NCI-H2196 treated with DMSO at 0.1 percent for 48 hours (cell line): ENCODE data around the gene ATG7.
"Not testable (repeated sequence)": the region's sequence is repeated elsewhere in the genome, so short reads cannot be mapped to it uniquely, and the experiment has no call there.

Source experiments
- DNase-seq: peaks from one replicate; lab custom pipeline; 2025; ENCODE audit not compliant: unreplicated experiment; lab: John Stamatoyannopoulos, UW

ATG7 gene

DNA sequence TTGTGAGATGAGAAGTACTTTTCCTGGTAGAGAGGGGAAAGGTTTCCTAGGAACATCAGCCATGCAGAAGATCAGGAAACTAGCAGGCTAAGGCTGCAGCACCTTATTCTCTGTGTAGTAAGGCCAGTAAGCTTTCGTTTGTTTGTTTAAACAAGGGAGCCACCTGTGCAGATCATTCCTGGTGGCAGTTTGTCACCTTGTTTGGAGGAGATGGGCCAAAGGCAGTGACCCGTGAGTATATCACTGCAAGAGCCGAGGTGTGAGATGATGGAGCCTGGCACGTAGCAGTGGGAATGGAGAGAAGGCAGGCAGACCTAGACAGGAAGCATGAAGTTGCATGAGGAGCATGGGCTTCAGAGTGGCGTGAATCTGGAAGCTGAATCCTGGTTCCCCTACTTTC, 19.6 kb downstream of the ATG7 start:
- DNase-seq, result no peak

DNA sequence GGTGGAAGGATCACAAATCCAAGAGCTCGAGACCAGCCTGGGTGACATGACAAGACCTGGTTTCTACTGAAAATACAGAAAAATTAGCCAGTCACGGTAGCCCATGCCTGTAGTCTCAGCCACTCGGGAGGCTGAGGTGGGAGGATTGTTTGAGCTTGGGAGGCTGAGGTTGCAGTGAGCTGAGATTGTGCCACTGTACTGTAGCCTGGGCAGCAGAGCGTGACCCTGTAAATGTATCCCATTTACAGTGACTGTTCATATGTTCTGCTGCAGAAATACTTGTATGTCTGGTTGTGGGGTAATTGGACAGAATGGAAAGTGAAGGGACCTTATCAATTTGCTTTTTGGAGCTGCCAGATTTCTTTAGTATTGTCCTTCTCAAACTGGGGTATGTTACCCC, 24.9 kb downstream of the ATG7 start:
- DNase-seq, result no peak

- DNase-seq, result no peak
Observed at GRCh38 chr3:11300970-11301369, 28.8 kb downstream of the ATG7 start.

- DNase-seq, result no peak
Observed at GRCh38 chr3:11302444-11302843, 30.2 kb downstream of the ATG7 start.

DNA sequence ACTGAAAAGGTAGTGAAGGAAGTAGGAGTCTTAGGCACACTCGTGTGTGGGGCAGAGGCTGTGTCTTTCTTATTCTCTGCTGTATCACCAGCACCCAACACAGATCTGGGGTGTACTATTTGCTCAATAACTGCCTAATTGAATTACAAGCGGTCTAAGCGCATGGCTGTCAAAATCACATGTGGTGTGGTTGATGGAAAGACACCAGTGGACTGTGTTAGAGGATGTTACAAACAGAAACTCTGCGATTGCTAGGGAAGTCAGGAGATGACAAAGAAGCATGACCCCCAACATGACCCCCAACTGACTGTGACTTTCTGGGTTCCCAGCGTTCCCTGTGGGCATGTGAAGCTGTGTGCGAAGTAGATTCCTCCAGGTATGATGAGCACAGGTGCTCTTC, 32.0 kb downstream of the ATG7 start:
- DNase-seq, result no peak

- no peak for DNase-seq
Observed at GRCh38 chr3:11305509-11305908, 33.3 kb downstream of the ATG7 start.

DNA sequence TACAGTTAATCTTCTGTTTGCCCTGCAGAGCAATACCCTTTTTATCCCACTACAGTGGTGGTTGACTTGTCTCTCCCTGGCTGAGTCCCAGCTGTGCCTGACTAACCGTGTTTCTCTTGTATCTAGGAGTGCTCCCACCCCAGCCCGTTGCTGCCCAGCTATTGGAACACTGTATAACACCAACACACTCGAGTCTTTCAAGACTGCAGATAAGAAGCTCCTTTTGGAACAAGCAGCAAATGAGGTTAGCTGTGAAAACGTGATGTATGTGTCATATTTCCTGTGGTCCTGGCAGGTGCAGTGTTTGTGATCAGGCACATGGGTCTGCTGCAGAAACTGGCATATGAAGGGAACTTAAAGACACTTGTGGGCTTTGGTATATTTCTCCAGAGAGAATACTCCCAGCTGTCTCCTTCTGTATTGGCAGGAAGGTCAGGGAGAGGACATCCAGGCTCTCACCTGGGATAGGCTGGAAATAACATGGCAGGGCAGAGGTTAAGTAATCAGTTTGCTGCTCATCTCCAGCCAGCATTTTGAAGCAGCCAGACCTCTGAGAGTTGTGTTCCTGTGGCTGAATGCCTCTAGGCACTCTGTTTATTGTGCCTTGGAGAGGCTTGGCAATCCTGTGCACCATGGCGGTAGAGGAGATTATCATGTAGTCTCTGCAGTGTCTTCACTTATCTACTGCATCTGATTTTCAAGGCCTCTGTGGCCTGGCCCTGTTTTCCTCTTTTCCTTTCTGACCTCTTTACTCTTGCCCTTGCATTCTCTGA, 34.8 kb downstream of the ATG7 start:
- DNase-seq, result no peak

- no peak for DNase-seq
Observed at GRCh38 chr3:11307830-11308432, 35.7 kb downstream of the ATG7 start.

- DNase-seq, result no peak
Observed at GRCh38 chr3:11310258-11310657, 38.1 kb downstream of the ATG7 start.

DNA sequence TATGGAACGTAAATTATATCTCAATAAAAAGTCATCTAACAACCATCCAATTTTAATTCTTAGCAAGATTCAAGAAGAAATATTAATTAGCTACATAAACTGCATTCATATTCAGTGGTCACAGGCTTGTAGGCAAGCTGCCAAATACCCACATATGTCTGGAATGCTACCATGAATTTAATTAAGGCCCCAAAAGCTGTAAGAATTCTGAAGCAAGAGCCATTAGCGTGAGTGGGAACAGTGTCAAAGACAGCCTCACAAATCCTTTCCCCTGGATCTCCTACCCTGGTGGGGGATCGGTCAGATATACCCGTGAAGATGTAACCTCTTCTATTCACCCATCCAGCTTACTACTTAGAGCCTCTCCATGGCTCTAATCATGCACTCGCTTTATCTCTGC, 40.0 kb downstream of the ATG7 start:
- DNase-seq, result no peak

GRCh38 chr3:11317300-11317699, 45.1 kb downstream of the ATG7 start:
- DNase-seq, result no peak

DNA sequence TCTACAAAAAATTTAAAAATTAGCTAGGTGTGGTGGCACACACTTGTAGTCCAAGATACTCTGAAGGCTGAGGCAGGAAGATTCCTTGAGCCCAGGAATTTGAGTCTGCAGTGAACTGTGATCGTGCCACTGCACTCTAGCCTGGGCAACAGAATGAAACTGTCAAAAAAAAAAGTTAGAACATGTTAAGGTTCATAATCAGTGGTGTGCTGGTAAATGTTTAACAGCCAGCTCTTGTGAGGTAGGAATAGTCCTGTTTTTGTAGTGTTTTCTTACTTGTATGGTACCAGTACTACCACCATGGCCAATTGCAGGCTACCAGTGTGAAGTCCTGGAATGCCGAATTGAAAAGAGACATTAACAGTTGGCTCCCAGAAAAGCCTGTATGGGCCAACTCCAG, 50.7 kb downstream of the ATG7 start:
- no peak for DNase-seq

DNA sequence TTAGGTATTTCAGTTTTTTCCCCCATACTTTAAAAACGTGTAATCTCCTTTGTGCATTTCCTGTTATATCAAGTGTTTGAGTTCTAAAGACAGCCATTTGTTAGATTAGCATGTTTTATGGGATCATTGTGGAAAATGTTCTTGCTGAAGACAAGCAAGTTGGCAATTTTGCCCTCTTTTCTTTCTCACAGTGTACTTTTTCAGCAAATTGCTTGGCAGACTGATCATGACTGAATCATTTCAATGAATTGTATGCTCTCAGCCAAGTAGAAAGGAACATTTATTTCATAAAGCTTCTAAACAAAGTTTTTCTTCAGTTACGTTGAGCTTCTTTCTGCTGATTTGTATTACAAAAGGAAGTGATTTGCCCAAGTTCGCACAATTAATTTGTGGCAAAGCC, 51.6 kb downstream of the ATG7 start:
- no peak for DNase-seq

DNA sequence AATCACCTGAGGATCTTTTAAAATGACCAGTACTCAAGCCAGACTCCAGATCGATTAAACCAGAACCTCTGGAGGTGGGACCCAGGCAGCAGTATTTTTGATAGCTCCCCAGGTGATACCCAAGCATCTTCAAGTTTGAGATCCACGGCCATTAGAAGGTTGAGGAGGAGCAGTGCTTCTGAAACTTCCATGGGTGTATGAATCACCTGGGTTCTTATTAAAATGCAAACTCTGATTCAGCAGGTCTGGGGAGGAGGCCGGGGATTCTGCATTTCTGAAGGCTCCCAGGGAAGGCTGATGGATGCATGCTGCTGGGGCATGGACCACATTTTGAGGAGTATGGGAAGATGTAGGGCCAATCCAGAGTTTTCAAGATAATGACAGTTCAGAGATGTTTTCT, 55.4 kb downstream of the ATG7 start:
- no peak for DNase-seq

DNA sequence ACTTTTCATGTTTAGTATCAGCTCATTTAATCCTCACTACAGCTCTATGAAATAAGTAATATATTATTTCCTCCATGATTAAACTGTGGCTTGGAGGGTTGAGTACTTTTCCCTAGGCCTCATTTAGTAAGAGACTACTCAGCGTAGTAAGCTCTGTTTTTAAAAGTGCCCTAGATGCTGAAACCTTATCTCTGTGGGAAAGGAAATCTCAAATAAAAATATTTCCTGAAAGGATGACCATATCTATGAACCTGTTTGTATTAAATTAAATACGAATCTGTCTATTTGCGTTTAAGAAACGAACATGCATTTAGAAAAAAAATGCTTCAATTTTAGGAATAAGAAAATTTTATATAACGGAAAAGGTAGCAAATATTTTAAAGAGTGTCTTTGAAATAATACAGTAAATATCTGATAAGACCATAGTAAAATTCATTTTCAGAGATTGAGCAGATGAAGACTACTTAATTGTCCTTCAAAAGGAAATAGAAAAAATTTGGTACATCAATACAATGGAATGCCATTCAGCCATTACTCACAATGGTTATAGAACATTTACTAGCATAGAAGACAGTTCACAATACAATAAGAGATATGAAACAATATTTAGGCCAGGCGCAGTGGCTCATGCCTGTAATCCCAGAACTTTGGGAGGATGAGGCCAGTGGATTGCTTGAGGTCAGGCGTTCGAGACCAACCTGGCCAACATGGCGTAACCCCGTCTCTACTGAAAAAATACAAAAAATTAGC, 56.2 kb downstream of the ATG7 start:
- no peak for DNase-seq

GRCh38 chr3:11329777-11330176, 57.6 kb downstream of the ATG7 start:
- no peak for DNase-seq

DNA sequence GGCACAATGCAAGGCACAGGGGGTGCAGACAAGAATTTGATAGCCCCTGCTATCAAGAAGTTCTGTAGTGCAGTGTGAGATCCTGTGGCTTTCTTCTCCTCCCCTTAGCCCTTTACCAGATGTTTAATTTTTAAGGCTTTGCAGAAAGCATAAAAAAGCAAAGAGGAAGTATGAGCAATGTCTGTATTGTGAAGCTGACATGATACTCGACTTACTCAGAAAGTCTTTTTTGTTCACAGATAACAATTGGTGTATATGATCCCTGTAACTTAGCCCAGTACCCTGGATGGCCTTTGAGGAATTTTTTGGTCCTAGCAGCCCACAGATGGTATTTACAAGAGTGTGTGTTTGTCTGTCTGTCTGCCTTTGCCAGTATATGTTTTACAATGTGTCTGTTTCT, 58.9 kb downstream of the ATG7 start:
- DNase-seq, result no peak

DNA sequence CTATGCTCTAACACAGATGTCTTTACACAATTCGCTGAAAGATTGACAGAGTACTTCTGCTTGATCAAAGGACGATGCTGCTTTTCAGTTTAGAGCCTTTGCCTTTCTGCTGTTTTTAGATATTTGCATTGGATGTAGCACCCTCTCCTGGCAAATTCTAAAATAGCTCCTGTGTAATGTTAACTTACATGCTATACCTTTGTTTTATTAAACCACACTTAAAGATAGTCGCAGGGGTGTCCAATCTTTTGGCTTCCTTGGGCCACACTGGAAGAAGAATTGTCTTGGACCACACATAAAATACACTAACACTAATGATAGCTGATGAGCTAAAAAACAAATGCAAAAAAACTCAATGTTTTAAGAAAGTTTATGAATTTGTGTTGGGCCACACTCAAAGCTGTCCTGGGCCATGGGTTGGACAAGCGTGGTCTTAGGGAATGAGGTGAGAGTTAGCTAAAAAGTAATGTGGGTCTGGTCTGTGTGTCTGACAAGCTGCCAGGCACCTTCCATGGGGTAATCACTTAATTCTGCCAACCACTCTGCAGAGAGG, 62.9 kb downstream of the ATG7 start:
- DNase-seq, result no peak

GRCh38 chr3:11339541-11339940, 67.3 kb downstream of the ATG7 start:
- DNase-seq, result no peak

DNA sequence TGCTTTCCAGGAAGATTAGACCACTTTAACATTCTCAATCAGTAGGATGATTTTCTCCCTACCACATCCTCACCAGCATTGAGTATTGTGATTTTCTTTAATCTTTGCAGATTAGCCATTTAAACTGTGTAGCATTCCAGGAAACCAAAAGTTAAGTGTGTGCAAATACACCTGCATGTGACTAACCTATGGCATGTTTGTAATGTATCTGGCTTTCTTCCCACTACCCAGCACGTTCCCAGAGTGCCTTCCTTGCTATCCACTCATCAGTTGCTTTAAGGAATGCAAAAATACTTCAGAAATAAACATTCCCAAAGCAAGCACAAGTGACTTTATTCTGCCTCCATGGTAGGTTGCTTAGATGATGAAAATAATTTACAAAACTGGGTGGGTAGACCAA, 74.2 kb downstream of the ATG7 start:
- DNase-seq, result no peak

DNA sequence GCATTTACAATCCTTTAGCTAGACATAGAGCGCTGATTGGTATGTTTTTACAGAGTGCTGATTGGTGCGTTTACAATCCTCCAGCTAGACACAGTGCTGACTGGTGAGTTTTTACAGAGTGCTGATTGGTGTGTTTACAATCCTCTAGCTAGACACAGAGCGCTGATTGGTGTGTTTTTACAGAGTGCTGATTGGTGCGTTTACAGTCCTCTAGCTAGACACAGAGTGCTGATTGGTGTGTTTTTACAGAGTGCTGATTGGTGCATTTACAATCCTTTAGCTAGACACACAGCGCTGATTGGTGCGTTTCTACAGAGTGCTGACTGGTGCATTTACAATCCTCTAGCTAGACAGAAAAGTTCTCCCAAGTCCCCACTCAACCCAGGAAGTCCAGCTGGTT, 76.7 kb downstream of the ATG7 start:
- DNase-seq, result not testable (repeated sequence)

DNA sequence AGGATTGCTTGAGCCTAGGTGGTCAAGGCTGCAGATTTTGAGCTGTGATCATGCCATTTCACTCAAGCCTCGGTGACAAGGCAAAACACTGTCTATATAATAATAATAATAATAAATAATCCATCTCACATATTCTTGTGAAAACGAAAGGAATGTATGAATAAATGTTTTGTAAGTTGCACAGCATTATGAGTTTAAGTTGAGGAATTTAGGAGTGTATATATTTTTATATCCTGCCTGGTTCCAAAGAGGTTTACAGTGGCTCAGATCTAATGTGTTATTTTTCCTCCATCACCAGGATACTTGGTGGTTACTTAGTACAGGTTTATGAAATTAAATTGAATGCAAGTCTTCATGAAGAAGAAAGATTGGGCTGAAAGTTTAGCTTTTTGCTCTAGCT, 77.2 kb downstream of the ATG7 start:
- no peak for DNase-seq
